HuH-7.5 (cell line): Measurements from ENCODE around the gene FLRT2.
A peak's percentile ranks its signal among the peaks of the same experiment; 100 is the strongest.

Source experiments
- DNase-seq: peaks from one replicate; pipeline ENCODE4 v3.0.0; 2011; ENCODE audit warnings: low spot score

The FLRT2 gene, protein sequence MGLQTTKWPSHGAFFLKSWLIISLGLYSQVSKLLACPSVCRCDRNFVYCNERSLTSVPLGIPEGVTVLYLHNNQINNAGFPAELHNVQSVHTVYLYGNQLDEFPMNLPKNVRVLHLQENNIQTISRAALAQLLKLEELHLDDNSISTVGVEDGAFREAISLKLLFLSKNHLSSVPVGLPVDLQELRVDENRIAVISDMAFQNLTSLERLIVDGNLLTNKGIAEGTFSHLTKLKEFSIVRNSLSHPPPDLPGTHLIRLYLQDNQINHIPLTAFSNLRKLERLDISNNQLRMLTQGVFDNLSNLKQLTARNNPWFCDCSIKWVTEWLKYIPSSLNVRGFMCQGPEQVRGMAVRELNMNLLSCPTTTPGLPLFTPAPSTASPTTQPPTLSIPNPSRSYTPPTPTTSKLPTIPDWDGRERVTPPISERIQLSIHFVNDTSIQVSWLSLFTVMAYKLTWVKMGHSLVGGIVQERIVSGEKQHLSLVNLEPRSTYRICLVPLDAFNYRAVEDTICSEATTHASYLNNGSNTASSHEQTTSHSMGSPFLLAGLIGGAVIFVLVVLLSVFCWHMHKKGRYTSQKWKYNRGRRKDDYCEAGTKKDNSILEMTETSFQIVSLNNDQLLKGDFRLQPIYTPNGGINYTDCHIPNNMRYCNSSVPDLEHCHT

GRCh38 chr14:85529803-85530574, at the start of gene FLRT2:
TSS of gene FLRT2 (plus strand) at chr14:85530144. CDS start at chr14:85621515, 91,371 bp downstream.
- DNase-seq, result peak; percentile 30

DNA sequence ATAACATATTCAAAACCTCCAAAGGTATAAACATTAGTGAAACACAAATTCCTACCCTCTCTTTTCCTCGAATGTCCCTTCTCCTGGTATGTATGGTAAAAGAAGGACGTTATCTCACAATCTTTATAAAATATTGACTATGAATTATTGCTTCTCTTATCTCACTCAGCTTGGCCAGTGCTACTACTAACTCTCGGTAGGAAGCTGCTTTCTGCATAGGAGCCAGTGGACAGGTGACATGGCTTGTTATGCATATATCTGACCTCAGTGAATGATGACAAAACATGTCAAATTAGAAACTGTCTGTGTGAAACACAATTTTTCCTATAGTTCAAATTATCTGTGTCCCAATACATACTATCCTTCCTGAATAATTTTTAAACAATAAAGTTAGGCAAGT, 48.5 kb upstream of the FLRT2 start:
- no peak for DNase-seq

GRCh38 chr14:85482552-85482951, 47.4 kb upstream of the FLRT2 start:
- DNase-seq, result peak; percentile 17

GRCh38 chr14:85483037-85483436, 46.9 kb upstream of the FLRT2 start:
- no peak for DNase-seq

- no peak for DNase-seq
These were observed 46.3 kb upstream of the FLRT2 start for GRCh38 chr14:85483652-85484051.

DNA sequence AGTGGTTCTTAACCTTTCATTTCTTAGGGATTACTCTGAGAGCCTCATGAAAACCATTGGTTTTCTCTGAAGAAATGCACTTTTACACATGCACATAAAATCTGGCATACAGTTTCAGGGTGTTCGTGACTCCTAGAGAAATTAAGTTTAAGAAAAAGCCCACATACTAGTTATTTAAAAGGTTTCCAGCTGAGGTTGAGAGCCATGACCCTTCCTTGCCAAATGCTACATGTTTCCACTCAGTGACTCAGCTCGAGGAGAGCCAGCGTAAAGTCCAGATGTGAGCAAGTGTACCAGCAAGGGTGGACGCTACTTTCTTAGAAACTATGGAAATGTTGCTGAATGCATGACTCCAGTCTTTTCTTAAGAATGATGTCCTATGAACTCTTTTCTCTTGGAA, 42.7 kb upstream of the FLRT2 start:
- DNase-seq, result no peak

DNA sequence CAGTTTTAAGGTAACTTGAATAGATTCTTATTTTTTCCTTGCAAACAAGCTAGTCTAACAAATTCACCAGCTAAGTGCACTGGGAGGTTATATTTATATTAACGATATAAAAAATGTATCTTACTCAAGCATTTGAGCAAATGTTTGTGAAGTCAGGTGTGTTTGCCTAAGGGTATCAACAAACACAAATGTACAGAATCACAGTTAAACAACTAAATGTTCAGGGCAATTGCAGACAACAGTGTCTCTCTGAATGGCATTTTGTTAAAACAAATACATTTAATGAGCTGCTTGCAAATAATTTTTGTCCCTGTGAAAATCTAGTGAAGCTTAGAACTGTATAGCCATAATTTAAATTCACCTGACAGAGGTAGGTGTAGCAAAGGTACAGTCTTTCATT, 28.2 kb upstream of the FLRT2 start:
- no peak for DNase-seq

- DNase-seq, result no peak
These were observed 21.1 kb upstream of the FLRT2 start for GRCh38 chr14:85508863-85509262.

- no peak for DNase-seq
These were observed 17.5 kb upstream of the FLRT2 start for GRCh38 chr14:85512451-85512850.

DNA sequence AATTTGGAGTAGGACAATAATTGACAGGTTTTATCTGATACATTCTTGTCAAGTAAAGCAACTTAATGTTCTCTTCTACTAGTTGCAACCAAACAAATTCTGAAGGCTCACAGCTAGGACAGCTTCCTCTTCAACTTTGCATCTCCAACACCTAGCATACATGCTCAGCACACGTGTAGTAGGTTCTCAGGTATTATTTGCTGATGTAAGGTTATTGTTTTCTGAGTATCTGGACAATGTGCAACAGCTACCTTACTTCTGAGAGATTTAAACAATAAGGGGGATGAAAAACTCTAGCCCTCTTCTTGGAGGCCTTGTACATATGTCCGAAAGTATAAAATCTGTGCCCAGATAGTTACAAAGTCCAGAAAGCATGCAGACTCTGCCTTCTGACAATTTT, 15.5 kb upstream of the FLRT2 start:
- no peak for DNase-seq

DNA sequence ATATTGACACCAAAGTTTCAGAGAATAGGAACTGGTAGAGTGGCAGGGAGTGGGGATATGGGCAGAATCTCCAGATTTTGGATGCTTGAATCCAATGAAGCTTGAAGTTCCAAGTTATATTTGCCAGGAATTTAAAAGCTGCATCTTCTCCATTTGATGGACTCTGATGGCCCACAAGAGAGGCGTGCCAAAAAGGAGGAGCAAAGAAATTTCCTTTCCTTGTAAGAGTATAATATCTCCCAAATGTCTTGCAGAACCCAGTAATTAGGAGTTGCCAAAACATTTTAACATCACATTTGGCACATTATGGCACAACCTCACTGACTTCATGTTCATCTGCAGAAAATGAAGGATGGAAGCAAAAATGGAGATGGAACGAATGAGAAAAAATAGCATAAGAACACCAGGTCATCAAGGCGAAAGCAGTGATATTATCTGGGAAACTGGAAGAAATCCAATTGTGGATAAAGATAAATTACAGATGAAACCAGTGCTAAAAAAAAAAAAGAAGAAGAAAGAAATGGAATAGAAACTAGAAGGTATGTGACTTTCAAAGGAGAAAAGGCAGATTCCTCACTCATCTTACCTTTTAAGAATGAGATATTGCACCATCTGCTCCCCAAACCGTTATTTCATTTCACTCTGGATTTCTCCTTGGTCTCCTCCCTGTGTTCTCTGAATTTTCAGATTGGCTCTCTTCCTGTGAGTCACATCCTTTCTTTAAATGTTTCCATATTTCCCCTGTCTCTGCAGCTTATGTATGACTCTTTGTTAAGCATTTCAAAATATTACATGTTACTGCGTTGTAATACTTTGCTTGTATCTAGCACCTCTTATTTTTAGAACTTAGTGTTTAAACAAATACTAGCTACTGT, 13.5 kb upstream of the FLRT2 start:
- DNase-seq, result no peak

DNA sequence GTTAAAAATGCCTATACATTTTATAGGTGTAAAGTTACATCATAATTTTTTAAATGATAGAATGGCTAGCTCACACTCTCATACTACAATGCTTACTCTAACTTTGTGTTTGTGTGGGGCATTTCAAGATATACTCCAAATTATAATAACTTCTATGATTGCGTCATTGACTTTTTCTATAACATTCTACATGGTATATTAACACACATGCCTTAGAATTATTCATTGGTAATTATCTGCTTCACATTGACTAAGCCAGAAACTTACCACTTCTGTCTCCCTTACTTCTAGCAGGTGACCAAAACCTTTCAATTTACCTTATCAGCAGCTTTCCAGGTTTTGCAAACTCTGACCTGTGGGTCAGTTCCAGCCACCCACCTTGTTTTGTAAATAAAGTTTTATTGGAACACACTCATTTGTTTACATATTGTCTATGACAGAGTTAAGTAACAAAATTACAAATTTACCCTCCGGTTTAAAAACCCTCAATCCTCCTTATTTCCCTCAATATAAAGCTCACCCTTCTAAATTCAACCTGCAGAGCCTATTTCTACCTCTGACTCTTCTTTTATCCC, 12.7 kb upstream of the FLRT2 start:
- no peak for DNase-seq

DNA sequence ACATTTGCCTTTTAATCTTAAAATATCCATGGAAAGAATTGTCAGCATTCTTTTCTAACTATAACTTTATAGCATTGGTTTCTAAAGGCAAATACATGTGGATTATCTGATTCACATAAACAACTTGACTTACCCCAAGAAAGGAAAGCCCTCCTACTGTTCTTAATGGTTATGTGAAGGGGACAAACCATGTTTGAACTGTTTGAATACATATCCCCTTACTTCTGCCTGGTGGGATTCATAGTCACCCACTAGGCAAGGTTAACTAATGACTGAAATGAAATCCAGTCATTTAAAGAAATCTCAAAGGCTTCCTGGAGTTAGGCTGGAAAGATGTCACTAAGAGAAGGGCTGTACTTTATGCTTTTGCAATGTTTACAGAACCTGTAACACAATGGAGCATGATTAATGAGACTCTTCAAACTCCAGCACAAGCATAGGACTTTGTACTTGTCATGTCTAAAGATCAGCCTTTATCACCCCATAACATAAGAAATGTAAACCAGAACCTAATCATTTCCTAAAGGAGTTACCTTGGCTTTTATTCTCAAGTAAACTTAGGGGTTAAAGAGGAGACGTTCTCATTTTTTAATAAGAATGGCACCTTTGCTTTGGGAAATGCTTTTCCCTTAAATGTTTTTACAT, 10.2 kb upstream of the FLRT2 start:
- DNase-seq, result no peak

GRCh38 chr14:85520581-85520980, 9.4 kb upstream of the FLRT2 start:
- no peak for DNase-seq

- no peak for DNase-seq
These were observed 6.3 kb upstream of the FLRT2 start for GRCh38 chr14:85523624-85524023.

- DNase-seq, result no peak
These were observed 2.9 kb upstream of the FLRT2 start for GRCh38 chr14:85527006-85527405.

DNA sequence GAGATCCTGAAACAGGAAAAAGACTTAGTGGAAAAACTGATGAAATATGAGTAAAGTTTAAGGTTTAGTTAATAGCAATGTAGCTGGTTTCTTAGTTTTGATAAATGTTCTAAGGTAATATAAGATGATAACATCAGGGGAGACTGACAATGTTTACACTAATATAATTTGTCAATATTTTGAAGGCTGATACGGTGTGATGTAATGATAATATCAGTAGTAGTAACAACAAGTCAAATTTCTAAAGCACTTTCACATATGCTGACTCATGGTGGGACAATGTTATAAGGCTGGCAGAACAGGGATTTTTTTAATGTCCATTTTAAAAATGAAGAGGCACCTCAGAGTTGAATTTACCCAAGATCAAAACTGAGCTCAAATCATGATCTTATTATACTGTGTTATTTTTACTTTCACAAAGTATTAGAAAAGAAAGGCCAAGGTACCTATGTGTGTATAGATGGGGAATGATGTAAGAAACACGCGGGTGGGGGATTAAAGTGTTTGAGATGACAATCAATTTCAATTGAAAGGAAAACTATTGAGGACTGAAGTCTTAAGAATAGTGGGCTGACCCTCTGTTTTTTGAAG, 2.4 kb upstream of the FLRT2 start:
- DNase-seq, result no peak

DNA sequence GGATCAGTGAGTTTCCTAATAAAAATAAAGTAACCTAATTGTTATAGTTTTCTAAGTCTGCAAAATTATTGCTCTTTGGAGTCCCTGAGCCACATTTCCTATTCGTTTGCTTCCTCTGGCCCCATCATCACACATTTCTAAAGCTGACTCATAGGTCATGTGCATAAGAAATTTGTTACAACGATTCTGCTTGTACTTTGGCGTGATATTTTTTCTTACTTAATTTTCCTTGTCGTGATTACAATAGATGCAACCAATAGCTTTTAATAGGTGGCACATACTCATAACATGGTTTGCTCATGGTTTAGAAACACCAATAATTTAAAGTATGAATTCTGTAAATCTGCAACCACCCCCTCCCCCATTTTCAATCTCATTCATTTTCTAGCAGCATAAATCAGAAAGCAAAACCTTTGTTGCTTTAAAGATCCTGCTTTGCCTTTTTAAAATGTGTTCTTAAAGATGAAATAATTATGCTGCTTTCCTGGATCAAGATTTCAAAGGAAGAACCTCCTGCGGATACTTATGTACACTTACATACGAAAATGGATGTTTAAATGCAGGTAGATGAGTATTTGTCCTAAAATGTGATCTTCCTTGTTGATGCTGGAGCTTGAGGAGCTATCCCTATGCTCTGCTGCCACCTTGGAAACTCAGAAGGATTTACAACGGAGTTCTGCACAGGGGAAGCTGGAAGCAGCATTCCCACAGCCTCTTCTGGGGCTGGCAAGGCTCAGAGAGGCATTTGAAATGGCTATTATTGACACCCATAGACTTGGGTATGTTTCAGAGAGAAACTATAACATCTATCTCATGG, 1.7 kb upstream of the FLRT2 start:
- peak; percentile 15 for DNase-seq

GRCh38 chr14:85528897-85529631, 880 bp upstream of the FLRT2 start:
- no peak for DNase-seq
